NCI-H2107 (cell line): ENCODE measurements around the gene ARID1B.

Experiments
- DNase-seq: peaks from one replicate; lab custom pipeline; 2025; lab: John Stamatoyannopoulos, UW

ARID1B gene

DNA sequence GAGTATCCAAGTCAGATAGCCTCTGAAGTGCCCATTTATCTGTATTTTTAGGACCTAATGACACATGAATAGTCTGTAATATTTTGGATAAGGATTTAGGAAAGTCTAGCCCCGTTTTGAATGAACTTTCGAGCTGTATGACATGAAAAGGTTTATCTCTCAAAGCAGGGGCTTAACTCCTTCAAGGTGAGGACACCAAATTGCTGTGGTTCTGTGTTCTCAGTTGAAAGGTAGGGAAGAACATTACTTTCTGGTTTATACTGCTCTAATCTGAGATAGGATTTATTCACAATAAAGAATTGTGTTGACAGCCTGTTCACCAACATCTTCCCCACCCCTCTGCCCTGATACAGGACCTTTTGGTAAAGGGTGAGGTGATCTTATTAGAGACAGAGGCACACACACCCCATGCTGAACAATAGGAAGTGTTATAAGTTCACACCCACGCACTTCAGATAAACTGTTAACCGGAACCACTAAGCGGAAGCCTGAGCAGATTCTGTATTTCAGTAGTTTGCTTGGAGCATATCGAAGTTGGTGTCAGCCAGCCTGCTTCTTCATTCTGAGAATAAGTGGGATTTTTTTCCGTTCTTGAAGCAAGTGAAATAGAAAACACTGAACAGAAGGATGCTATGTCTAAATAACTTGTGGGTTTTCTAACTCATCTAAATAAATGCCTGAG lies 322.9 kb downstream of the ARID1B start:
- DNase-seq, result no peak

DNA sequence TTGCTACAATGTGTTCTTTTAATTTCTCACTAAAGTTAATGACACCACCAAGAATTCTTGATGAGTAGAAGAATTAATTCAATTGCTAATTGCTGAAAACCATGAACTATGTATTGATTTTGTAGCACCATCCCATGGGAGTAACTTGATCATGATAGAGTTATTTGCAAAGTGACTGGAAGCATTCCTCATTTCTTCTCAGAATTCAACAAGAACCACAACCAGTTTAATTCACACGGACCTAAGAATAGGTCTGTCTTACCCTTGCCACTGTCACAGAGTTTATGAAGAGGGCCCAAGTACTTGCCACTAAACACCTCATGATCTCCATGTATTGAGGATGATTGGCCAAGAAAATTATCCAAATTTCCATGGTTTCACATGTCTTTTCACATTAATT lies 324.0 kb downstream of the ARID1B start:
- DNase-seq, result no peak

DNA sequence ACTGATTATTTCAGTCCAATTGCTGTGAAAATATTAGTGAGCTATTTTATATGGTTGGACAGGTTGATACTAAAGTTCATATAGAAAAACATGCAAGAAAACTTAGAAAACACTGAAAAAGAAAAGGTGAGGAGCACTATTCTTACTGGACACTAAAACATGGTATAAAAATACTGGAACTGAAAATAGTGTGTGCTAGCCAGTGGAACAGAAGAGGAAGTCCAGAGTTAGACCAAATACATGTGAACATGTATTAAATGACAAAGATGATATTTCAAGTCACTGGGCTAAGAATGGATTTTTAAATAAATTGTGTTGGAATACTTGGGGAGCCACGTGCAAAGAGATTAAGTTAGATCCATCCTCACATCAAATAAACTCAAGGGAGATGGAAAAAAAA lies 327.6 kb downstream of the ARID1B start:
- no peak for DNase-seq

DNA sequence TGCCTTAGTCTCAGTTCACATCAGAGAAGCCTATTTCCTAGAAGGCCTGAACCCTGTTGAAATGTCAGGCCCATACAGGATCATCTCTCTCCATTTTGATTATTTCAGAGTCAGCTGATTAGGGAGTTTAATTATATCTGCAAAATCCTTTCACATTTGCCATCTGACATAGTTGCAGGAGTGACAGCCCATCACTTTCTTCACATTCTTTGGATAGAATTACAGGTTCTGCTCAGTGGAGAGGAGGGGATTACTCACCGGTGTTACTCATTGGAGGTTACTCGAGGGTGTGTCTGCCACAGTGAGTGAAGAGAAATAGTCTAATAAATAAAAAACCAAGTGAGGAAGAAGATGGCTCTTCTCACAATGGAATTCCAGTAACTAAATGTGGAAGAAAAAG lies 329.3 kb downstream of the ARID1B start:
- no peak for DNase-seq

DNA sequence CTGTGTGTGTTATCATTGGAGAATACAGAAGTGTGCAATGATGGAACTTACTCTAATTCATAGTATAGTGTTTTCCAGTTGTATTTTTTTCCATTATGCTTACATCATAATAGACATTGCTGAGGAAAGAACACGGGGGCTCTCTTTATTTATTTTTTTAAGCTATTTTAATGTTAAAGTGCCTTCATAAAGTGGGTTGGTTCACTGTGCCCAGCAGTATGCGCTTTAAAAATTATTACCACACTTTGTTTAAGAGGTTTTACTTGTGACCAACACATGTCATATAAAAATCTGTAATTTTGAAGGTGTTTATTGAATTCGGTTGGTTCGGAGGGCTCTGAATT lies 330.4 kb downstream of the ARID1B start:
- no peak for DNase-seq

DNA sequence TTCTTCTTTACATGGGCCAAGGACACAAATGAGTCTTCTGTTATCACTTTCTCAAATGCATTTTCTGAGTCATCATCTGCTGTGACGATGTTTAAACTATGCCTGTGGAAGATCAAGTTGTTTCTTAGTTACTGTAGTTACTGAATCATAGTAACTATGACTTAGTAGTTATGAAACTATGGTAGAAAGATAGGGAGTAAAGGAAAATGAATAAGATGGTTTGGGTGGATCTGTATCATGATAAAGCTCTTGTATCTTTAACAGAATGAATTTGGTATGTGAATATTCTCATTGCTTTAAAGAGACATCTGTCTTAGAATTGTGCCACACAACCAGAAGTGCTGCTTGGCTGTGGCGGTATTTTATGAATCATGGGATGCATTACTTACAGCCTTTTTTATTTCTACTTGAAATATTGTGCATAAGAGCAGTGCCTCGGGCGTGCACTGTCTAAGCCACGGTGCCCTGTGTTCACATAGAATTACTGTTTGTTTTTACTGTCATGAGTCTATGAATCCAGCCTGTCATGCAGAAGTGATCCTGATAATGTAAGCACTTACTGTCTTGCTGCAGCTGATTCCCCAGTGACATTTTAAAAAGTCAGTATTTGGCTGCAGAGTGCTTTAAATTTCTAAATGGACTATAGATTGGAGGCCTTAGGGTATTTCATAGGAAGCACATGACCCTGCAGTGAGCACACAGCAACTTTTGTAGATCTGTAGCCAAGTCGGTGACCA lies 330.9 kb downstream of the ARID1B start:
- DNase-seq, result no peak

DNA sequence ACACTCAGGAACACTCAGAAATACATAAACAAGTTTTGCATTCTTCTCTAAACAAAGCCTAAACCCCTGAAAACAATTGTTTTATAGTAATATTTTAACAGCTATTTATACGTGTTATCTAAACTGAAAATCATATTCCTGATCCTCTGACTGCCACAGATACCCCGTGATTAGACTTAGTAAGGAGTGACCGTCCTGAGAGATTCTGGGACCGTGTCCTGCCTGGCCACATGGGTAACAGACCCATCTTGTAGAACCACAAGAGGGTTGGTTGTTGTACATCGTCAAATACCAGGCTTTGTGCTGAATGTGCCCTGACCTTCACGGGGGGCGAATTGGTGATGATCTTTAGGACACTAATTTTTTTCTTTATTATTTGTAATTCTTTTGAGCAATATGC lies 331.7 kb downstream of the ARID1B start:
- DNase-seq, result no peak

DNA sequence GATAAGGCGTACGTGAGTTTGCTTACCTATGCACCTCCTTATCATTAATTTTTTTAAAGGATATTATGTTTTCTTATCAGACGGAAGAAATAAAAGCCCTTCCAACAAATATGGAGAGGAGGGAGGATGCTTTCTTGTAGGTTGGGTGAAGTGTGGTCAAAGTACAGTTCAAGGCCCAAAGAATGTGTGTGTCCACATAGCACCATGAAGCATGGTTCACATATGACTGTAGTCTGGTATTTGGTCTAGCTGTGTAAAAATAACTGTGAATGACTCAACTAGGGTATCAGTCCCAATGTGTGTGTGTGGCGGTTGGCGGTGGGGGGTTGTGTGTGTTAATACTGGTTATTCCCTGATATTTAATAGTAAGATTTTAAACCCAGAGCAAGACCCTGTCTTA lies 333.4 kb downstream of the ARID1B start:
- DNase-seq, result no peak

DNA sequence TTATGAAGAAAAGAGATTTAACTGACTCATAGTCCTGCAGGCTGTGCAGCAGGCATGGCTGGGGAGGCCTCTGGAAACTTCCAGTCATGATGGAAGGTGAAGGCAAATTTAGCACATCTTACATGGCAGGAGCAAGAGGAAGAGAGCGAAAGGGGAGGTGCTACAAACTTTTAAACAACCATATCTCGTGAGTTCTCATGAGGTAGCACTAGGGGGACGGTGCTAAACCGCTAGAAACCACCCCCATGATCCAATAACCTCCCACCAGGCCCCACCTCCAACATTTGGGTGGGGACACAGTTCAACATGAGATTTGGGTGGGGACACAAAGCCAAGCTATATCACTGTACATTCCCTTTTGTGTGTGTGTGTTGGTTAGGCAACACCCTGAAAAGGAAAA lies 336.2 kb downstream of the ARID1B start:
- no peak for DNase-seq

DNA sequence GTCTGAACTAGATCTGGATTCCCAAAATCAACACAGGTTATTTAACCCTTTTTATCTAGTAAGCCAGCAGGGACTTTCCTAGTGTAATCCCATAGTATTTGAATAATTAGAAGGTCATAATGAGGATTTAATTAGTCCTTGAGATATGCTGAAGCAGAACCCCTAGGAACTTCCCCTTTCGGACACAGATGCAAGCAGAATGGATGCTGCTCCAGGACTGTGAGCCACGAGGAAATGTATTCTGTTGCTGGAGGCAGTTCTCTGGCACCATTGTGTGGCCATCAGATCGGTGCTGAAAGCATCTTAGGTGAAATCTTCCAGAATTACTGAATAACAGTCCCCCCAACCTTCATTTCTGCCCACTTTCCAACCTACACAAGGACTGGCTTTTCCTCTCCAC lies 339.2 kb downstream of the ARID1B start:
- DNase-seq, result no peak

DNA sequence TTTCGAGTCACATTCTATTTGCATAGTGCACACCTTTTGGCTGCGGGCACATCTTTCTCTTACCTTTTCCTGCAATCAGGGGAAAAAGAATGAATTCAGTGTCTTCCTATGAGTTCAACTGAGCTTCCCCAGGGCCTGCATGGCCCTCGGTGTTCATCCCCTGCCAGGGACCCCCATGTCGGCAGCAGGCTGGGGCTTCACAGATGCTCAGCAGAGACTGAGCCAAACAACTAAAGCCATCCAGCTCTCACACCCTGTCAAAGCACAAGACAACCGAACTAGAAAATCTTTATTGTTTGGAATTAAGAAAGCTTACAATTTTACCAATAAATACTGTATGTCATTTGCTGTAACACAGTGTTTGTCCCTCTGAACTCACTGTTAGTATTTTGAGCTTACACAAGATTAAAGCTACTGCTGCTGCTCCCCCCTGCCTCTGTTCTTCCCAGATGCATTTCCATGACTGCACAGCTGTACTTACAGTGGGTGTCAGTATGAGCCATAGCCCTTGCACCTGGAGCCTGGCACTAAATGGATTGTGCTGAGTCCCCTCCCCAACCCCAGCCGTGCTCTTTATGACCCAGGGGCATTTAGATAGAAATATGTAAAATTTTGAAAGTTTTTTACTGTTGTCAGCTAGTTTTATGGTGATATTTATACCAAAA lies 340.4 kb downstream of the ARID1B start:
- DNase-seq, result no peak

DNA sequence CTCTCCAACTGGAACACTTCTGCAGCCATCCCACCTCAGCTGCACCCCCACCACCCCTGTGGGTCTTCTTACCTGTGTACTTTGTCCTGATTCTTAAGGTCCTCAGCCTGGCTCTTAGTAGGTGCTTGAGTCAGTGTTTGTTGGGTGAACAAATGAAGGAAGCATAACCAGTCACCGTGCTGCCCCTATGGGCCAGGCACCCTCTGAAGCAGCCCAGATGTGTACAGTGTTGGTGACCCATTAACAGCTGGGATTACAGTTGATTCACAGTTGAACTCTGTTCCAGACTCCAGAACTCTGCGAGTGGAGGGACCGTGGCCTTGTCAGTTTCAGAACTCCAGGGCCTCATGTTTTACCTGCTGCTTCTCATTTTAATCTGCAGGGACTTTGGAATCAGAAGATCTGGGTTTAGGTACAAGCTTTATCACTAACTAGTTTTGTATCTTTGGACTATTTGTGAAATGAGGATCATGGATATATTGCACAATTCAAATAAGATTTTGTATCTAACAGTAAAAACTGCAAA lies 342.4 kb downstream of the ARID1B start:
- no peak for DNase-seq

DNA sequence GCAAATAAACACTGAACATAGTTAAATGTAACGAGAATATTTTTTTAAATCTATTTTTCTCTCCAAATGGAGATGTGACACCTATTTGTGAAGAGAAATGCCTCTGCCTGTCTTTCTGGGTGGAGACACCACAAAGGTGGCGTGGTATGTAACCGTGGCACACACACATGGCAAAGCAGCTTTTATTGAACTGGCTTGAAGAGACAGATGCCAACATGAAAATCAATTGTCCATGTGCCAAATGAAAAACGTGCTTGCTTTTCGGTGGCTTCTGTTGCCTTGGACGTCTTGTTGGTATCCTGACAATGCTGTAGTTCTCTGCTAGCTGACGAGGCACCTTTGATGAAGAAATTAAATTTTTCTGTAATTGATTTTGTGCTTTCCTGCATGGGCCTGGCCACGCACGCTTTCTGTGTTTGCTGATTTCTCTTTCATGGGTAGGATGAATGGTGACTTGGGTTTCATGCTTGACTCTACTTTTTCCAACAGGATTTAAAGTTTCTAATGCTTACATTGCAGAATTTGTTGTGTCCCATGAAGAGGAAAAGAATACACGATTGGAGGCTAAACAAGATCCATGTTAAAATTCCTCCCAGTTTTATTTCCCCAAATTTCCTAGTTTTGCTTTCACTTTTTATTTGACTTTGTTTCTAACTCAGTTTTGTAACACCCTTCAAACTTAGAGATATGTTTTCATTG lies 343.5 kb downstream of the ARID1B start:
- no peak for DNase-seq

DNA sequence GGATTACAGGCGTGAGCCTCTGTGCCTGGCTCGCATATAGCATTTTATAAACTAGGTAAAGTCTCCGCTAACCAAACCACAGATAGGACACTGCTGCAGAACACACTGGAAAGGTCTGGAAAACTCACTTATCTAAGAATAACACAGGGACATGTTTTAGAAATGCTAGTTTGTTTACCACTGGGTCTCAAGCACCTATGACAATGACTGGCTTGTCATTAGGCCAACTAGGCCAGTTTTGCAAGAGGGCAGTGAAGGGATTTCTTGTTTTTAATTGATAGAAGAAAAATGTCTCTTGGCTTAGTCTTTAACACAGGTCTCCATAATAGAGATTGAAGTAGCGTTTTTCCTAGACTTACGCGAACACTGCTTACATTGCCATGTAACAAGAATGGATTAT lies 344.7 kb downstream of the ARID1B start:
- DNase-seq, result no peak

DNA sequence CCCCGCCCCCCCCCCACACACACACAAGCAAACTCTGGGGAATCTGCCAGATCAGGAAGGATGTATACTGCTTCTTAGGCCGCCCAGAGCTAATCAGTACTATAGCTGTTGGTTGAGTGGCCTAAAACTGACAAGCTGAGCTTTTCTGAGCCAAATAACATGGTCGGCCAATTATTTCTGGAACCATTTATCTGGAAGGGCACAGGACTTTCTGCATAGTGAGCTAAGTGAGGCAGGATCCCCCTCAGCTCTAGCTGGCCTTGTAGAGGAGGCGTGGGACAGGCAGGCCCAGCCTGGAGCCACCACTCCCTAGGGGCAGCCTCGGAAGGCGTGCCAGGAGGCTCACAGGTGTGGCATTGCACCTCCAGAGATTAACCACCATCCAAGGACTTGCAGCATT lies 346.1 kb downstream of the ARID1B start:
- no peak for DNase-seq

DNA sequence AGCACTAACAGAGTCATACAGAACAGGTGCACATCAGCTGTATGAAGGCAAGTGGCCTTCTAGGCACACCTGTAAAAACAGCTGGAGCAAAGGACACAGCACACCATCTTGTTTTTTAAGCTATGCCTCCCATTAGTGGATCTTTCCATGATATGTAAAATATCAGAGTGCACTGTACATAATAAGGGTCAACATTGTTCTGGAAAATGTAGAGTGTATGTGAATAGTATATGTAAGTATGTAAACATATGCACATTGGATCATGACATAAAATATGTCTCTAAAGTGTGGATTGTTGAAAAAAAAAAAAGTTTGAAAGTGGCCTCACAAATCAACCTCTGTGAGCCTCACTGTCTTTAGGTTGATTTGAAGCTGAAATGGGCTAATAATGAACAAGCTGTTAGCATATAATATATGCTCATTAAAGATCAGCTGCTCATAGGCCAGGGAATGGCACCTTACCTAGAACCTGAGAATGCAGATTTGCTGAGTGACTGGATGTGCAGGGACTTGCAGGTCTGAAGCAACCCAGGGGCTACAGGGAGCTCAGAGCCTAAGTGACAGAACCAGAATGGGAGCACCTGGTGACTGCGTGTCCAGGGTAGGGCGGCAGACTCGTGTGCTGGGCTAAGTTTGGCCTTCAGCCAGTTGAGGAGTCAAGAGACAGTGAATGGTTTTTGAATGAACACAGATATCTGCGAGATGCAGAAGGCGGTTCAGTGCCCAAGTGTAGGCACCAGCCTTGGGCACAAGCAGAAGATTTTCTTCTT lies 347.5 kb downstream of the ARID1B start:
- DNase-seq, result no peak

DNA sequence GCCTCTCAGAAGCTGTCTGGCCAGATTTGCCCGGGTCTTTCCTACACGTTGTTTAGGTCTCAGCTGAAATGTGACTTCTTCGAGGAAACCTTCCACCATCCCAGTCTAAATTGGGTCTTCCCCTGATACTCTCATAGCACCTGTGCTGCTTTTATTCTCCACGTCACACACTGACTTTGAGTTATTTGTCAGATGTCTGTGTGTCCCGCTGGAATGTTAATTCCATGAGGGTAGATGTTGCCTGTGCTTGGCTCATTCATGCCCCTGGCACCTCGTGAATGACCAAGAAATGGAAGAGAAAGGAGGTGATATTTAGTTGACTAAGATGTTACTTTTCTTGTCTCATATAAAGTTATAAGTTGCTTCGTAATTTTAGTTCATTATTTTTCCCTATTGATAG lies 348.4 kb downstream of the ARID1B start:
- no peak for DNase-seq

DNA sequence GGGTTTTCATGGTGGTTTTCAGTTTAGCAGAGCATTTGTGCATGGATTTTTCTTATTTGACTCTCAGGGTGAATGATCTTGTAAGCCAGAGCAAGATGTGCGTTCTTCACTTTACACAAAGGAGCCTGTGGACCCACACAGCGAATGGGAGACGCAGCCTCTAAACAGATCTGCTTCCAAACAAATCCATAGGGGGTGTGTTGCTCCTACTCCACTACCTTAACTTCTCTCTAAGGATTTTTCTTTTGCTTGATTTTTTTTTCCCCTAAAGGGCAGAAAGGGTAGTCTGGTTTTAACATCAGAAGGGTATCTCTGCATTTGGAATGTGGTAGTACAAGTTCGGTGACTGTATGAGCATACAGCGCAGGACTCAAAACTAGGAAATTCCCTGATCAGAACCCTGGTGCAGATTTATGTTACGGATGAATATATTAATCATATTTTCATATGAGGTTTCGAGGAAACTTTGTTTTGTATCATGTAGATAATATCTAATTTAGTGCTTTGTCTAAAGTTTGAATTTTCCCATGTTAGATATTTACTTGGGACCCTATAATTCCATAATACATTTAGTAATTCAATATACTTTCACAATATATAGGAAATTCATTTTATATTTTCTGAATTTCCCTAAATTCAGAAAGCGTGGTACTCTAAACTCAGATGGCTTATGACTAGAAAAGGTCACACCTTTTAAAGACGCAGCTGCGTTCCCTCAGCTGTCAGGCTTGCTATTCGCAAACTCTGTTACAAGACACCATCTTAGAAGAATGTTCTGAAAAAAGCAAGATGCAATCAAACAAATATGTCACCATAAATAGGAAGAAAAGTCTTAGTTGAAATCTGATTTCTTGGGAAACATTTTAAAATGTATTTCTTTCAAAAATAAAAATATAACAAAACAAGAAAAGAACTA lies 349.3 kb downstream of the ARID1B start:
- no peak for DNase-seq

DNA sequence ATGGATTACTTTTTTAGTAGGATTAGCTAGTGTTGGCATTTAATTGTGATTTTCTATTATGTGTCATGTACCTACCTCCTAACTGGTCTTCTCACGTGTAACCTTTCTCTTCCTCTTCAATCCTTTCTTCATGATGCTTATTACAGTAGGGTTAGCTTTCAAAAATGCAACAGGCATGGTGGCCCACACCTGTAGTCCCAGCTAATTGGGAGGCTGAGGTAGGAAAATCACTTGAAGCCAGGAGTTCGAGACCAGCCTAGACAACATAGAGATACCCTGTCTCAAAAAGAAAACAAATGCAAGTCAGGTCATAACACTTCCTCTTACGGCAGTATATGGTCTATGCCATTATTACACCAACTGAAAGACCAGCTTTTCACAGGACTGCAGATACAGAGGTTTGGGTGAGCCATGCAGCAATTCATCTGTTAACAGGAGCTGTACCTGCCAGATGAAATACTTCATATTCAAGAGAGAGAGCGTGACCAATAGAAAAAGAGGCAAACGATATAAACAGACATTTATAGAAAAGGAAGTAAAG lies 351.1 kb downstream of the ARID1B start:
- no peak for DNase-seq

DNA sequence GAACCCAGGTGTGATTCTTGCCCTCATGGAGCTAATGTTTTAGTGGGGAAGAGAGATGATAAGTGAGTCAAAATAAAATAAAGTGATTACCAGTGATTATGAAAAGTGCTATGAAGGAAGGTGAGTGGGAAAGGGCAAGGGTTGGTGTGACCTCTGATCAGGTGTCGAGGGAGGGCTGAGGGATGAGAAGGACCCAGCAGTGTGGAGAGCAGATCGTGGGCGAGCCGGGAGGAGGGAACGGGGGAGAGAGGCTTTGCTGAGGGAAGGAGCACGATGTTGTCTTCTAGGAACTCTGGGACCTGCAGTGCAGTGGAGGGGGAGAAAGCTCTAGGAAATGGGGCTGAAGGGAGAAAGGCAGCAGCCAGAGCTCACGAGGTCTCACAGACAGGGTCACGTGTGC lies 354.1 kb downstream of the ARID1B start:
- no peak for DNase-seq

DNA sequence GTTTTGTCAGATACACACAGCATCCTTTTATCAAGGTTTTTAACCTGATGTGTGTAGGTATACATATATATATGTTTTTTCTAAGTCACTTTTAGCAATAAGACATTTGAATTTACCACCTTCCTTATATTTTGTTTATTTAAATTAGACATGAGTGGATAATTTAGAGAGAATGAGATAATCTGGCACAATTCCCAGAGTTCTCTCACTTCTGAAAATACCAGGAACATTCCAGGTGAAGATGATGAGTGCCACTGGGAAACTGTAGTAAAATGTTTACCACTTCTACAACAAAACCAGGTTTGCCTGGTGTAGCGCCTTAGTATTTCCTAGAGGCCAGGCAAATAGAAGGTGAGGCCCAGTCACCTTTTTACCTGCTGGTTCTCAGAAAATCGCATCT lies 356.7 kb downstream of the ARID1B start:
- DNase-seq, result no peak
